H9 (cell line): ENCODE measurements around the gene UMOD. TPM values are rescaled to one million over a fixed set of nuclear protein-coding genes. Genes with fewer than 3 reads are reported as not detected.

ENCODE experiments used
- DNase-seq: peaks from one replicate; pipeline ENCODE4 v3.0.0-alpha.2; 2017
- H2AFZ ChIP-seq: one replicate; pipeline ENCODE4 v1.6.1; 2013; ENCODE audit warnings: mild to moderate bottlenecking, low read length, control low read depth, moderate library complexity
- H2AK5ac ChIP-seq: 2 replicates; pipeline ENCODE4 v1.6.1; 2013; ENCODE audit warnings: low read length, control low read depth, mixed read lengths; ENCODE audit not compliant: insufficient read length
- H2BK120ac ChIP-seq: one replicate; pipeline ENCODE4 v1.6.1; 2013; ENCODE audit warnings: low read depth, mild to moderate bottlenecking, low read length, control low read depth, inconsistent platforms; ENCODE audit not compliant: poor library complexity, severe bottlenecking
- H2BK12ac ChIP-seq: 2 replicates; pipeline ENCODE4 v1.6.1; 2013; ENCODE audit warnings: low read length, control low read depth, mixed read lengths, low read depth; ENCODE audit not compliant: insufficient read length
- H2BK15ac ChIP-seq: 2 replicates; pipeline ENCODE4 v1.6.1; 2013; ENCODE audit warnings: low read depth, low read length, control low read depth
- H2BK20ac ChIP-seq: one replicate; pipeline ENCODE4 v1.6.1; 2013; ENCODE audit warnings: low read depth, mild to moderate bottlenecking, low read length, control low read depth, inconsistent platforms; ENCODE audit not compliant: poor library complexity, severe bottlenecking
- H2BK5ac ChIP-seq: 2 replicates; pipeline ENCODE4 v1.6.1; 2013; ENCODE audit warnings: low read length, control low read depth, mixed read lengths; ENCODE audit not compliant: insufficient read length
- H3K14ac ChIP-seq: 2 replicates; pipeline ENCODE4 v1.6.1; 2013; ENCODE audit warnings: low read length, control low read depth; ENCODE audit not compliant: insufficient read depth
- H3K18ac ChIP-seq: 2 replicates; pipeline ENCODE4 v1.6.1; 2013; ENCODE audit warnings: low read depth, mild to moderate bottlenecking, mixed read lengths, low read length, control low read depth; ENCODE audit not compliant: insufficient read length
- H3K23ac ChIP-seq: 2 replicates; pipeline ENCODE4 v1.6.1; 2013; ENCODE audit warnings: low read length, control low read depth, mixed read lengths, low read depth; ENCODE audit not compliant: insufficient read length
- H3K23me2 ChIP-seq: 2 replicates; pipeline ENCODE4 v1.6.1; 2013; ENCODE audit warnings: low read depth, mild to moderate bottlenecking, mixed read lengths, low read length, control low read depth; ENCODE audit not compliant: insufficient read length, poor library complexity, severe bottlenecking
- H3K27ac ChIP-seq: 2 replicates; pipeline ENCODE4 v1.5.1; 2013; ENCODE audit warnings: low read length, control low read depth, mixed read lengths, low read depth; ENCODE audit not compliant: insufficient read length
- H3K27me3 ChIP-seq: 2 replicates; pipeline ENCODE4 v1.6.1; 2013; ENCODE audit warnings: low read length, control low read depth, inconsistent platforms; ENCODE audit not compliant: insufficient read depth
- H3K4ac ChIP-seq: 2 replicates; pipeline ENCODE4 v1.6.1; 2013; ENCODE audit warnings: low read depth, mild to moderate bottlenecking, control low read depth, inconsistent platforms, low read length, moderate library complexity
- H3K4me1 ChIP-seq: 2 replicates; pipeline ENCODE4 v1.6.1; 2013; ENCODE audit warnings: low read length, control low read depth, inconsistent platforms; ENCODE audit not compliant: insufficient read depth
- H3K4me2 ChIP-seq: 2 replicates; pipeline ENCODE4 v1.6.1; 2013; ENCODE audit warnings: low read length, control low read depth, mixed read lengths; ENCODE audit not compliant: insufficient read length, insufficient read depth
- H3K56ac ChIP-seq: 2 replicates; pipeline ENCODE4 v1.6.1; 2013; ENCODE audit warnings: low read depth, mild to moderate bottlenecking, mixed read lengths, low read length, control low read depth; ENCODE audit not compliant: insufficient read length
- H3K79me1 ChIP-seq: 2 replicates; pipeline ENCODE4 v1.6.1; 2013; ENCODE audit warnings: low read depth, mild to moderate bottlenecking, moderate library complexity, low read length, control low read depth, inconsistent platforms; ENCODE audit not compliant: insufficient read depth, poor library complexity, severe bottlenecking
- H3K79me2 ChIP-seq: 2 replicates; pipeline ENCODE4 v1.6.1; 2013; ENCODE audit warnings: low read length, control low read depth, inconsistent platforms; ENCODE audit not compliant: insufficient read depth
- H3K9ac ChIP-seq: 2 replicates; pipeline ENCODE4 v1.6.1; 2013; ENCODE audit warnings: low read length, control low read depth, mixed read lengths; ENCODE audit not compliant: insufficient read length; ENCODE audit errors: extremely low read depth
- H3K9me3 ChIP-seq: one replicate; pipeline ENCODE4 v1.6.1; 2013; ENCODE audit warnings: low read depth, low read length, inconsistent platforms; ENCODE audit not compliant: control insufficient read depth
- H3T11ph ChIP-seq: one replicate; pipeline ENCODE4 v1.6.1; 2013; ENCODE audit warnings: mild to moderate bottlenecking, low read length, control low read depth, inconsistent platforms
- H4K20me1 ChIP-seq: one replicate; pipeline ENCODE4 v1.6.1; 2013; ENCODE audit not compliant: control insufficient read depth, insufficient read length, insufficient read depth
- H4K5ac ChIP-seq: 2 replicates; pipeline ENCODE4 v1.6.1; 2013; ENCODE audit warnings: low read depth, mild to moderate bottlenecking, mixed read lengths, low read length, control low read depth; ENCODE audit not compliant: insufficient read length
- H4K8ac ChIP-seq: replicated peaks from 2 replicates; pipeline ENCODE4 v1.6.1; 2013; ENCODE audit warnings: low read length, control low read depth, mixed read lengths, low read depth; ENCODE audit not compliant: insufficient read length
- H4K91ac ChIP-seq: 2 replicates; pipeline ENCODE4 v1.6.1; 2013; ENCODE audit warnings: low read depth, mild to moderate bottlenecking, moderate library complexity, mixed read lengths, low read length, control low read depth; ENCODE audit not compliant: insufficient read length
- H3K27ac Mint-ChIP-seq, 3 experiments: 2 replicates in 2 of 3; 3 replicates in 1 of 3; pipeline ENCODE4 v1.8.0; 2020 to 2021; ENCODE audit warnings: mixed read lengths in 3 of 3, mild to moderate bottlenecking in 1 of 3, moderate library complexity in 1 of 3
- H3K27me3 Mint-ChIP-seq: 2 replicates; pipeline ENCODE4 v1.8.0; 2021; ENCODE audit warnings: low read depth, mild to moderate bottlenecking, moderate library complexity, mixed read lengths
- H3K36me3 Mint-ChIP-seq, 3 experiments: 2 replicates in 2 of 3; 3 replicates in 1 of 3; pipeline ENCODE4 v1.8.0; 2020 to 2021; ENCODE audit warnings: low read depth in 3 of 3, mixed read lengths in 3 of 3; ENCODE audit not compliant: insufficient read depth in 1 of 3
- H3K4me1 Mint-ChIP-seq, 2 experiments: 2 replicates each; pipeline ENCODE4 v1.8.0; 2020; ENCODE audit warnings: mixed read lengths in 2 of 2
- H3K4me3 Mint-ChIP-seq, 2 experiments: 2 replicates in 1 of 2; 3 replicates in 1 of 2; pipeline ENCODE4 v1.8.0; 2020 to 2021; ENCODE audit warnings: mild to moderate bottlenecking in 2 of 2, mixed read lengths in 2 of 2, moderate library complexity in 1 of 2
- H3K9me3 Mint-ChIP-seq, 2 experiments: 2 replicates in 1 of 2; 3 replicates in 1 of 2; pipeline ENCODE4 v1.8.0; 2020; ENCODE audit warnings: mild to moderate bottlenecking in 2 of 2, mixed read lengths in 2 of 2, moderate library complexity in 1 of 2
- WGBS: extraction: QIAGEN DNeasy Blood & Tissue Kit; methylation state at CpG from one replicate; pipeline ENCODE4 v1.1.7; 2013; ENCODE audit warnings: missing lambda C conversion rate, low lambda C conversion rate, mixed read lengths; ENCODE audit not compliant: insufficient read length; ENCODE audit errors: extremely low coverage; 5-methylcytosine and 5-hydroxymethylcytosine counted together
- total RNA-seq: library from RNA; stranded (reverse); gene quantifications from 2 replicates; pipeline ENCODE4 v1.2.1, GENCODE V29; 2021
- TF ChIP-seq, protein P1 (sequence below): fragments of 200-600 bp; sonication (generic); conservative IDR thresholded peaks from 3 replicates; pipeline ENCODE4 v1.8.0; 2021; ENCODE audit warnings: antibody characterized with exemption, mild to moderate bottlenecking

The UMOD gene
- total RNA-seq, 1 experiment from 2014 or later: not detected

DNA sequence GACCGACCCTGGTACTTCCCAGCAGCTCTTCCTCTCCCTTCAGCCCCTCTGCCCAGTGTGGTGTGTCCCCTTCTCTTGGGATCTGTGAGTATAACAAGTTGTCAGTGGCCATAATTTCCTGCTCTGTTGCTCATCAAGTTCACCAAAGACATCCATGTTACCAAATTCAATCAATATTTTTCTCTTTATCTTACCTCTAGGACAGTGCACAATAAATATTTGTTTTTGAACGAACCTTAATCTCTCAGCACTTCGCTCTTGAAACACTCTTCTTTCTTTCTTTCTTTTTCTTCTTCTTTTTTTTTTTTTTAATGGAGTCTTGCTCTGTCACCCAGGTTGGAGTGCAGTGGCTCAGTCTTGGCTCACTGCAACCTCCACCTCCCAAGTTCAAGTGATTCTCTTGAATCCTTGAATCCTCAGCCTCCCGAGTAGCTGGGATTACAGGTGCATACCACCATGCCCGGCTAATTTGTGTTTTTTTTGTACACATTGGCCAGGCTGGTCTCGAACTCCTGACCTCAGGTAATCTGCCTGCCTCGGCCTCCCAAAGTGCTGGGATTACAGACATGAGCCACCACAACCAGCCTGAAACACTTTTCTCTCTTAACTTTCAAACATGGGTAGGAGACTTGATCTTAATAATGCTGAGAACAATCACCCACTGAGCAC is 2.7 kb upstream of the UMOD start:
- H3K23ac ChIP-seq: no peak overlapping the region
- no peak overlapping the region for H2BK15ac ChIP-seq
- H3K9me3 ChIP-seq: no peaks in the 10 kb centered on the region
- no peak overlapping the region for H2BK120ac ChIP-seq
- no peak overlapping the region for H3K18ac ChIP-seq
- H3K4me1 ChIP-seq: no peaks in the 10 kb centered on the region
- no peaks in the 10 kb centered on the region for H3K79me1 ChIP-seq
- H3K27ac ChIP-seq: no peak overlapping the region
- Mint-ChIP-seq H3K27me3 (peaks cover 18% of the 10 kb centered on the region), H3K27ac (no peak overlapping the region), H3K36me3 (peaks cover 0 to 5% (median 3%) of the 10 kb centered on the region in 3 experiments; a peak in 5 of 7 replicates), H3K9me3 (peaks cover 12 to 14% of the 10 kb centered on the region in 2 experiments), H3K4me3 (no peak overlapping the region), H3K4me1 (peaks cover 7 to 9% of the 10 kb centered on the region in 2 experiments)
- no CpG with 5 or more reads among the region's 7 CpGs for WGBS
- no peak overlapping the region for H2AFZ ChIP-seq
- no peak overlapping the region for H4K8ac ChIP-seq
- no peak overlapping the region for H3K56ac ChIP-seq
- no peaks in the 10 kb centered on the region for H3K79me2 ChIP-seq
- no peak overlapping the region for H3K9ac ChIP-seq
- H4K91ac ChIP-seq: no peak overlapping the region
- TF ChIP-seq, protein P1, sequence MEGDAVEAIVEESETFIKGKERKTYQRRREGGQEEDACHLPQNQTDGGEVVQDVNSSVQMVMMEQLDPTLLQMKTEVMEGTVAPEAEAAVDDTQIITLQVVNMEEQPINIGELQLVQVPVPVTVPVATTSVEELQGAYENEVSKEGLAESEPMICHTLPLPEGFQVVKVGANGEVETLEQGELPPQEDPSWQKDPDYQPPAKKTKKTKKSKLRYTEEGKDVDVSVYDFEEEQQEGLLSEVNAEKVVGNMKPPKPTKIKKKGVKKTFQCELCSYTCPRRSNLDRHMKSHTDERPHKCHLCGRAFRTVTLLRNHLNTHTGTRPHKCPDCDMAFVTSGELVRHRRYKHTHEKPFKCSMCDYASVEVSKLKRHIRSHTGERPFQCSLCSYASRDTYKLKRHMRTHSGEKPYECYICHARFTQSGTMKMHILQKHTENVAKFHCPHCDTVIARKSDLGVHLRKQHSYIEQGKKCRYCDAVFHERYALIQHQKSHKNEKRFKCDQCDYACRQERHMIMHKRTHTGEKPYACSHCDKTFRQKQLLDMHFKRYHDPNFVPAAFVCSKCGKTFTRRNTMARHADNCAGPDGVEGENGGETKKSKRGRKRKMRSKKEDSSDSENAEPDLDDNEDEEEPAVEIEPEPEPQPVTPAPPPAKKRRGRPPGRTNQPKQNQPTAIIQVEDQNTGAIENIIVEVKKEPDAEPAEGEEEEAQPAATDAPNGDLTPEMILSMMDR: no peak
- H2BK5ac ChIP-seq: no peak overlapping the region
- H2BK12ac ChIP-seq: no peak overlapping the region
- no peaks in the 10 kb centered on the region for H3K23me2 ChIP-seq
- no peak overlapping the region for H3K14ac ChIP-seq
- no peak overlapping the region for H2AK5ac ChIP-seq
- H3T11ph ChIP-seq: no peak overlapping the region
- no peaks in the 10 kb centered on the region for H4K20me1 ChIP-seq
- H3K4me2 ChIP-seq: no peak overlapping the region
- H4K5ac ChIP-seq: no peak overlapping the region
- H3K4ac ChIP-seq: no peak overlapping the region
- no peak for DNase-seq
- H2BK20ac ChIP-seq: no peak overlapping the region
- no peaks in the 10 kb centered on the region for H3K27me3 ChIP-seq
